ENCODE results near the gene ACLY. TPM values are rescaled to one million over a fixed set of nuclear protein-coding genes. Genes with fewer than 3 reads are reported as not detected.
A peak's percentile ranks its signal among the peaks of the same experiment; 100 is the strongest.

The ACLY gene
- total RNA-seq (100 to 1,000 TPM; 188 to 189 TPM), polyA plus RNA-seq (70.6 TPM)

DNA sequence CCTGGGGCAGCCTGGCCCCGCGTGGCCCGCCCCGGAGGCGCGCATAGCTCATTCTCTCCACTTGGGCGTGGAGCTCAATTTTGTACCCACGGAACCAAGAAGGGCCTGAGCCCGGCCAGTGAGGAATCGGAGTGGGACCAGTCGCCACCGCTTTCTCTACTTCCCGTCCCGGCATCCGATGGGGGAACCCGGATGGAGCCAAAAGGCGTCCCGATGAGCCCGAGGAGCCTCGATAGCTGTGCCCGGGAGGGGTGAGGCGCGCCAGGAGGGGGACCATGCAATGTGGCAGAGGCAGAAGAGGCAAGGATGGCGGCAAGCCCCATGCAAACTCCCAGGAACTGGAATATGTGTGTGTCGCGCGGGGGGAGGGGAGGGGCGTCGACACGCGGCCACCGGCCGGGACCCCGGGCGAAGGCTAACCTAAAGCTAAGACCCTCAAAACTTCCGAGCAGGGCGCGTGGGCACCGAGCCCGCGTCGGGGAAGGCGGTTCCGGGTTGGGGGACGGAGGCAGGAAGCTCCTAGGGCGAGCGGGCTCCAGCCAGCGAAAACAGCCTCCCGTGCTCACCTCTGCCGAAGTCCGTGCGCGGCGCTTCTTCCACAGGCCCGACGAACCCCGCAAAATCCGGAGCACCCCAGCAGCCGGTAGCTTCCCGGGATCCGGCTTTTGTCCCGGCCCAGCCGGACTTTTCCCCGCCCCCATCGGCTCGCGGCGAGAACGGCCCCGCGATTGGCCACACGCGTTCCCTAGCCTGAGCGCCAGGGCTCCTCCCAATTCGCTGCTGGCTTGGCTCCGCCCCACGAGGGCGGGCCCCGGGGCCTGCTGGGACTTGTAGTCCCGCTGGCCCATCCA is at the start of gene ACLY:
Gene ACLY (minus strand): TSS at position 638 of the 851 bp plus-strand sequence. CDS start 5,078 bp downstream, outside the sequence.
- H3K4me1 ChIP-seq (ENCODE audit: insufficient read depth, low read length): peaks cover 15% of the 10 kb centered on the region
- Mint-ChIP-seq H3K4me3 (peak within 1 kb of the TSS; percentile 86 to 97 (median 91)), H3K36me3 (peaks cover 0 to 30% (median 0%) of the 10 kb centered on the region in 3 donors), H3K27me3 (no peaks in the 10 kb centered on the region), H3K9me3 (no peaks in the 10 kb centered on the region), H3K4me1 (peaks cover 35 to 49% (median 37%) of the 10 kb centered on the region in 3 donors), H3K27ac (peak within 1 kb of the TSS; percentile 77 to 91 (median 81))
- no peaks in the 10 kb centered on the region for H3K9me3 ChIP-seq (ENCODE audit: low read length)
- ChIA-PET CTCF (interaction anchor here (1.4 to 2.6 kb wide), 2 partner anchors 12 to 48 kb away, joined by 3 to 8 read pairs; partner anchors contain the start of genes CNP and ODAD4), POLR2A (interaction anchor here (0.6 to 2.3 kb wide), 7 partner anchors 12 to 101 kb away, joined by 3 to 15 read pairs (median 3); partner anchors contain the start of genes CNP, DNAJC7, KLHL11 and NKIRAS2)
- H3K27ac ChIP-seq (ENCODE audit: low read depth, low read length): peak within 1 kb of the TSS; percentile 79
- H3K4me3 ChIP-seq (ENCODE audit: low read length): peak within 1 kb of the TSS; percentile 90
- peak; percentile 91 to 96 (median 94) for DNase-seq
- H3K27me3 ChIP-seq (ENCODE audit: insufficient read depth, low read length, poor library complexity, severe bottlenecking): no peaks in the 10 kb centered on the region
- H3K36me3 ChIP-seq (ENCODE audit: insufficient read depth, low read length): peaks cover 2% of the 10 kb centered on the region

DNA sequence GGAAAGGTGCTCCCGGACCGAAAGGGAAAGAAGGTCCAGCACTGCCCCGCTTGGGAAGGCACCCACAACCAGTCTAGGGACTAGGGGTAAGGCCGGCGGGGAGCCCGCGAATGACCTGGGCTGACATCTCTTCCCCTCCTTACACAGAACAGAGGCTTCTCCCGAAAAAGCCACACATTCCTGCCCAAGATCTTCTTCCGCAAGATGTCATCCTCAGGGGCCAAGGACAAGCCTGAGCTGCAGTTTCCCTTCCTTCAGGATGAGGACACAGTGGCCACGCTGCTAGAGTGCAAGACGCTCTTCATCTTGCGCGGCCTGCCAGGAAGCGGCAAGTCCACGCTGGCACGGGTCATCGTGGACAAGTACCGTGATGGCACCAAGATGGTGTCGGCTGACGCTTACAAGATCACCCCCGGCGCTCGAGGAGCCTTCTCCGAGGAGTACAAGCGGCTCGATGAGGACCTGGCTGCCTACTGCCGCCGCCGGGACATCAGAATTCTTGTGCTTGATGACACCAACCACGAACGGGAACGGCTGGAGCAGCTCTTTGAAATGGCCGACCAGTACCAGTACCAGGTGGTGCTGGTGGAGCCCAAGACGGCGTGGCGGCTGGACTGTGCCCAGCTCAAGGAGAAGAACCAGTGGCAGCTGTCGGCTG is 49.3 kb upstream of the ACLY start:
- Mint-ChIP-seq H3K9me3 (no peaks in the 10 kb centered on the region), H3K4me1 (peaks cover 29 to 57% (median 41%) of the 10 kb centered on the region in 3 donors), H3K27me3 (no peaks in the 10 kb centered on the region), H3K36me3 (peaks cover 0 to 31% (median 7%) of the 10 kb centered on the region in 3 donors), H3K27ac (peak overlapping the region; percentile 48 to 88 (median 78)), H3K4me3 (peak overlapping the region; percentile 73 to 90 (median 85))
- no peaks in the 10 kb centered on the region for H3K9me3 ChIP-seq (ENCODE audit: low read length)
- H3K27ac ChIP-seq (ENCODE audit: low read depth, low read length): no peak overlapping the region
- H3K36me3 ChIP-seq (ENCODE audit: insufficient read depth, low read length): peaks cover 10% of the 10 kb centered on the region
- DNase-seq: no peak
- ChIA-PET CTCF (interaction anchor here (0.8 to 1.2 kb wide), 2 partner anchors 48 to 148 kb away, joined by 3 read pairs; no protein-coding TSS in a partner anchor), POLR2A (interaction anchor here (2.4 kb wide), 1 partner anchor 49 kb away, joined by 35 read pairs; the partner anchor contains the start of gene DNAJC7)
- peaks cover 20% of the 10 kb centered on the region for H3K4me1 ChIP-seq (ENCODE audit: insufficient read depth, low read length)
- no peaks in the 10 kb centered on the region for H3K27me3 ChIP-seq (ENCODE audit: insufficient read depth, low read length, poor library complexity, severe bottlenecking)
- H3K4me3 ChIP-seq (ENCODE audit: low read length): no peak overlapping the region

DNA sequence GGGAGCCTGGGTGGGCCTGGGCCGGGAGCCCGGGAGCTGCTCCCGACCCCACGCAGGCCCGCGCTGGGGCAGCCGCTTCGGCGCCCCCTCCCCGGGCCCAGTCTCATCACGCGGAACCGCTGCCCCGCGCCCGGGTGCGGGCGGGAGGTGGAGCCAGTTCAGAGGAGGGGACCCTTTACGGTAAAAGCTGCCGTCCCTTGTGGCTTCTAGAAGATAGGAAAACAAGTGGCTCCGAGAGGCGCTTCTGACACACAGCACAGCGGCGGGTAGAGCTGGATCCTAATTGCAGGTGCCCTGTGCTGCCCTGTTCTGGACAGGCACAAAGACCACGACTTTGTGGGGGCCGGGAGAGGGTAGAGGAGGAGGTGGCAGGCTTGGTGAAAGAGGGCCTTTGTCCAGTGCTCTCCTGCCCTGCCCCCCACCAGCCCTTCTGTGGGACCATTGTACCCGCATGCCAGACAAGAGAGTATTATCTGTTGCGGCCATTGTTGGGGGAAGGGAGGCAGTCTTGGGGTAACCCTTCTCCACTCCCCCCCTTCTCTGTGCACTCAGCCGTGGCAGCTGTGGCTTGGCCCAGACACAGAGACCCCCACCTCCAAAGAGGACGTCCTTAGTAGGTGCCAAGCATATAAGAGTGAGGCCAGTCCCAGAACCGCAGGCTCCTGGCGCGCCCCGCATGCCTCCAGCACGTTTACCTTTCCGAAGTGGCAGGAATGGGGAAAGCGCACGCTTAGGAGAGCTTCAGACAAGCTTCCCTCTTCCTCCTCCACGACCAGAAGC is 48.6 kb upstream of the ACLY start:
- DNase-seq: peak in 2 of 5 donors; percentile 7 to 8
- Histone ChIP-seq H3K36me3 (ENCODE audit: insufficient read depth, low read length) (peaks cover 3% of the 10 kb centered on the region), H3K27me3 (ENCODE audit: insufficient read depth, low read length, poor library complexity, severe bottlenecking) (no peaks in the 10 kb centered on the region), H3K27ac (ENCODE audit: low read depth, low read length) (peak overlapping the region; percentile 71), H3K9me3 (ENCODE audit: low read length) (no peaks in the 10 kb centered on the region), H3K4me3 (ENCODE audit: low read length) (peak overlapping the region; percentile 69), H3K4me1 (ENCODE audit: insufficient read depth, low read length) (peaks cover 20% of the 10 kb centered on the region)
- no peaks in the 10 kb centered on the region for H3K27me3 Mint-ChIP-seq
- H3K36me3 Mint-ChIP-seq: peaks cover 0 to 24% (median 2%) of the 10 kb centered on the region in 3 donors
- H3K9me3 Mint-ChIP-seq: no peaks in the 10 kb centered on the region
- H3K4me3 Mint-ChIP-seq: peak overlapping the region; percentile 73 to 94 (median 85)
- peak overlapping the region; percentile 60 to 88 (median 78) for H3K27ac Mint-ChIP-seq
- POLR2A ChIA-PET: interaction anchor here (0.5 to 2.4 kb wide), 7 partner anchors 37 to 421 kb away, joined by 3 to 35 read pairs (median 6); partner anchors contain the start of genes ACLY, DNAJC7, ODAD4 and STAT3
- CTCF ChIA-PET: interaction anchor here (0.8 to 2.4 kb wide), 4 partner anchors 49 to 146 kb away, joined by 3 to 11 read pairs (median 7); partner anchors contain the start of genes DHX58 and DNAJC7
- peaks cover 29 to 55% (median 37%) of the 10 kb centered on the region in 3 donors for H3K4me1 Mint-ChIP-seq

DNA sequence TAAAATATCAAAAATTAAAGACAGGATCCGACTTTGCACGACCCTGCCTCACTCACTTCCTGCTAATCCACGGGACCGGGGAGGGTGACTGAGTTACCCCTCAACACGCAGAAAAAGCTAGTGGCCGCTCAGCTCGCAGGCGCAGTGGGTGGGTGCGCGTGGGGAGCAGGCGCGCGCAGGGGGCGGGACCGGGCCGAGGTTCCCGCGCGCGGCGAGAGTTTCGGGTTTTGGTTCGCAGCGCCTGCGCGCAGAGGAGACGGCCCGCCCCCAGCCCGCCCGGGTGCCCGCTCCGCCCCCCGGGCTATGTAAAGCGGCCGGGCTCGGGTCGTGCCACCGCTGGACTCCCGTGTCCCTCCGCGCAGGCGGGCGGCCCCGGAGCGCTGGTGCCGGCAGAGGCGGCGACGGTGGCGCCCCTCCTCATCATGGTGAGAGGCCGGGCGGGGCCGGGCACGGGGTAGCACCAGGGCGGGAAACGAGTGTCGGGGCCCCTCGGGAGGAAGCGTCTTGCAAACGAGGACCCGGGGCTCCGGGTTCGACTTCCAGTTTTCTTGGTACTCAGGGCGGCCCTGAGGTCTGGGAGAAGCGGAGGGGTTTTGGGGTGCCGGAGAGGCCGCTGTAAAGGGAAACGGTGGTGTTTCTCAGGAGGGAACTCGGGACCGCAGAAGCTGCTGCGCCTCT is 47.9 kb upstream of the ACLY start, which contains the start of gene CNP:
Gene CNP (plus strand): TSS at position 333 of the 678 bp plus-strand sequence. CDS start 90 bp downstream, at position 423.
- peak within 1 kb of the TSS; percentile 69 for H3K4me3 ChIP-seq (ENCODE audit: low read length)
- H3K27me3 ChIP-seq (ENCODE audit: insufficient read depth, low read length, poor library complexity, severe bottlenecking): no peaks in the 10 kb centered on the region
- POLR2A ChIA-PET: interaction anchor here (0.6 to 2.4 kb wide), 14 partner anchors 36 to 625 kb away, joined by 3 to 35 read pairs (median 4); partner anchors contain the start of genes ACLY, DHX58, DNAJC7 and GHDC
- peaks cover 29 to 53% (median 35%) of the 10 kb centered on the region in 3 donors for H3K4me1 Mint-ChIP-seq
- peak within 1 kb of the TSS; percentile 79 to 99 (median 91) for H3K27ac Mint-ChIP-seq
- peaks cover 0 to 18% (median 2%) of the 10 kb centered on the region in 3 donors for H3K36me3 Mint-ChIP-seq
- CTCF ChIA-PET: interaction anchor here (0.6 to 2.4 kb wide), 14 partner anchors 36 to 180 kb away, joined by 3 to 11 read pairs (median 4); partner anchors contain the start of genes DHX58, DNAJC7, JUP and NKIRAS2
- H3K4me3 Mint-ChIP-seq: peak within 1 kb of the TSS; percentile 82 to 94 (median 88)
- H3K27ac ChIP-seq (ENCODE audit: low read depth, low read length): peak within 1 kb of the TSS; percentile 71
- H3K36me3 ChIP-seq (ENCODE audit: insufficient read depth, low read length): no peaks in the 10 kb centered on the region
- H3K27me3 Mint-ChIP-seq: no peaks in the 10 kb centered on the region
- H3K9me3 ChIP-seq (ENCODE audit: low read length): no peaks in the 10 kb centered on the region
- DNase-seq: peak; percentile 87 to 92 (median 89)
- no peaks in the 10 kb centered on the region for H3K9me3 Mint-ChIP-seq
- H3K4me1 ChIP-seq (ENCODE audit: insufficient read depth, low read length): peaks cover 20% of the 10 kb centered on the region

DNA sequence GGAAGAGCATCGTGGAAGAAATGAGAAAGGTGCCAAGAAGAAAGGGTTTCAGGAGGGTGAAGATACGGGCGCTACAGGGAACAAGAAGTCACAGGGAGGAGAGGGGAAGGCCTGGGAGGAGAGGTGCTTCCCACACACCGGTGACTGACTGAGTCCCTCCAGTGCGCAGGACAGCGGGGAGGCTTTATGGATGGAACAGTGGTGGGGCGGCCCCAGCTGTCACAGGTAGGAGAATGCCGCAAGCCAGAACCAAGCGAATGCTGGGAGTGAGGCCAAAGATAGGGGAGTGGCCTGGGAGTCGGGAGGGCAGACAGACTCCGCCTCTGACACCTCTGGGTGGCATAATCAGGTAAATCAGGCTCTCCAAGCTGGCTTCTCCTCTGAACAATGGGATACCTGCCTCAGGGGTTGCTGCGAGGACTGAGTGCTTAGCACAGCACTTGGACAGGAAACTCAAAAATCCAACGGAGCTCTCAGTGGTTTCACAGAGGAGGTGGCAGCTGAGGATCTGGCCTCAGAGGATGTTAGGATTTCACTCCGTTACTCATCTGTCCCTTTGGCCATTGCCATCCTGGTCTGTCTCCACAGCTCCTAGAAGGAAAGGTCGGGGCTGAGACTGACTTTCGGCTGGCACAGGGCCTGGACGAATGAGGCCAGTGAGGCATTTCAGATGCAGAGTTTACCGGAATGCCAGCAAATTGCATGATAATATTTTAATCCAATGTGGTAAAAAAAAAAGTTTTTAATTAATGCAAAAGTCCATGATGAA is 47.1 kb upstream of the ACLY start:
- Mint-ChIP-seq H3K36me3 (peaks cover 0 to 14% (median 0%) of the 10 kb centered on the region in 3 donors), H3K9me3 (no peaks in the 10 kb centered on the region), H3K27me3 (no peaks in the 10 kb centered on the region), H3K27ac (peak overlapping the region; percentile 55 to 99 (median 91)), H3K4me3 (peak overlapping the region; percentile 82 to 94 (median 88)), H3K4me1 (peaks cover 27 to 49% (median 31%) of the 10 kb centered on the region in 3 donors)
- Histone ChIP-seq H3K27ac (ENCODE audit: low read depth, low read length) (peak overlapping the region; percentile 71), H3K4me3 (ENCODE audit: low read length) (peak overlapping the region; percentile 69), H3K9me3 (ENCODE audit: low read length) (no peaks in the 10 kb centered on the region), H3K27me3 (ENCODE audit: insufficient read depth, low read length, poor library complexity, severe bottlenecking) (no peaks in the 10 kb centered on the region), H3K36me3 (ENCODE audit: insufficient read depth, low read length) (no peaks in the 10 kb centered on the region), H3K4me1 (ENCODE audit: insufficient read depth, low read length) (peaks cover 20% of the 10 kb centered on the region)
- POLR2A ChIA-PET: interaction anchor here (0.6 to 2.4 kb wide), 15 partner anchors 36 to 626 kb away, joined by 3 to 35 read pairs (median 5); partner anchors contain the start of genes ACLY, DHX58, DNAJC7 and GHDC
- CTCF ChIA-PET: interaction anchor here (0.6 to 2.4 kb wide), 16 partner anchors 9 to 217 kb away, joined by 3 to 11 read pairs (median 4); partner anchors contain the start of genes DHX58, DNAJC7, JUP and NKIRAS2
- peak; percentile 40 to 72 (median 58) for DNase-seq

DNA sequence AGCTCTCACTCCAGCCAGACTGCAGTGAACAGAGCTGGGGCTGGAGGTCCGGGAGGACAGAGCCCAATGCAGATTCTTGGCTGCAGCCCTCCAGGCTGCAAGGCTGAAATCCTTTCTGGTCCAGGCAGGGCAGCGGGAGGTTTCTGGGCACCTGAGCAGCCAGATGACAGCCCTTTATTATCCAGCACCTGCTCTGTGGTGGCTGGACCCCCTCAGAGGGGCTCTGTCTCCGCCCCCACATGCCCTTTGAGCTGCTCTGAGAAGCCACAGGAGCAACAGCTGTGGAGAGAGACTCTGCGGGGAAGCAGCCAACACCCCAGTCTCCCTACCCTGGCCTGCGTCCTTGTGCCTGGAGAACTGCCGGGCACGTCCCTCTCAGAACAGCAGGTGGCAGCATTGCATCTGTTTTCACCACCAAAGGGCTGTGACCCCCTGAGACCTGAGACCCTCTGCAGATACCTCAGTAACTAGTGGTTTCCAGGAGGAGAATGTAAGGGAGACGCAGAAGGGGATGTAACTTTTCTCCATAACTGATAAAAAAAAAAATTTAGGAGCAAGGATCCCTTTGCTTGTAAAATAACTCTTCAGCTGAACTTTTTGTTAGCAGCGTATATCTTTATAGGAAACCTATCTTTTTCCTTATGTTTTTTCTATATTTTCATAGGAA is 44.1 kb upstream of the ACLY start:
- no peaks in the 10 kb centered on the region for H3K9me3 Mint-ChIP-seq
- Histone ChIP-seq H3K27ac (ENCODE audit: low read depth, low read length) (no peak overlapping the region), H3K27me3 (ENCODE audit: insufficient read depth, low read length, poor library complexity, severe bottlenecking) (no peaks in the 10 kb centered on the region), H3K4me1 (ENCODE audit: insufficient read depth, low read length) (peaks cover 15% of the 10 kb centered on the region), H3K4me3 (ENCODE audit: low read length) (no peak overlapping the region), H3K9me3 (ENCODE audit: low read length) (no peaks in the 10 kb centered on the region), H3K36me3 (ENCODE audit: insufficient read depth, low read length) (no peaks in the 10 kb centered on the region)
- peak; percentile 49 to 77 (median 58) for DNase-seq
- H3K4me1 Mint-ChIP-seq: peaks cover 16 to 25% (median 20%) of the 10 kb centered on the region in 3 donors
- peak overlapping the region in 2 of 7 donors; percentile 43 to 64 for H3K4me3 Mint-ChIP-seq
- no peaks in the 10 kb centered on the region for H3K27me3 Mint-ChIP-seq
- H3K27ac Mint-ChIP-seq: peak overlapping the region in 2 of 8 donors; percentile 27 to 57
- ChIA-PET CTCF (interaction anchor here (0.8 to 3.4 kb wide), 22 partner anchors 9 to 177 kb away, joined by 3 to 14 read pairs (median 4); partner anchors contain the start of genes DHX58, DNAJC7 and ODAD4), POLR2A (interaction anchor here (0.7 kb wide), 1 partner anchor 135 kb away, joined by 3 read pairs; no protein-coding TSS in a partner anchor)
- H3K36me3 Mint-ChIP-seq: no peaks in the 10 kb centered on the region
